ENCODE measurements around the gene FGFR1OP2.
"Not testable (repeated sequence)": the region's sequence is repeated elsewhere in the genome, so short reads cannot be mapped to it uniquely, and the experiment has no call there.

FGFR1OP2 gene

GRCh38 chr12:26937863-26938700 is at the start of gene FGFR1OP2, which contains the start of gene INTS13:
FGFR1OP2 (plus strand) TSS chr12:26938470; CDS start chr12:26954159, 15,689 bp downstream.
INTS13 (minus strand) TSS chr12:26937981; CDS start chr12:26936803, 1,178 bp downstream.
- DNase-seq = peak; percentile 99
- in situ Hi-C loops (cut with MboI; ENCODE audit: low pct_unique_long_range_greater_than_20kb, low sequenced_read_pairs) = no loop called here

GRCh38 chr12:26890784-26891183 is 47.5 kb upstream of the FGFR1OP2 start:
- in situ Hi-C loops (cut with MboI; ENCODE audit: low pct_unique_long_range_greater_than_20kb, low sequenced_read_pairs) = no loop called here
- DNase-seq = no peak

GRCh38 chr12:26891704-26892103 is 46.6 kb upstream of the FGFR1OP2 start:
- in situ Hi-C loops (cut with MboI; ENCODE audit: low pct_unique_long_range_greater_than_20kb, low sequenced_read_pairs) = no loop called here

DNA sequence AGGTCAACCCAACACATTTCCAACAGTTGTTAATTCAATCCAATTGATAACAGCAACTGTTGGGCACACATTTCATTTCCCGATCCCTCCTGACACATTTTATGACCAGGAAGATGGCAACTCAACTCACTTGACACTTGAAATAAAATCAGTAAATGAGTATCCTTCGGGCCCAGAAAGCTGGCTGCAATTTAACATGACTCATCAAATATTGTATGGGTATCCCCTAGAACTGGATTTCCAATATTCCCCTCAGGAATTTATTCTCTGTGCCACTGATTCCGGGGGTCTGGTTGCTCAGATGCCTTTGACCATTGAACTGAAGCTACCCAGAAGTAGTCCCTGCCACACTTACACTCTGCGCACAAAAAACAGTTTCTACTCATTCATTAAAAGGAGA is 42.6 kb upstream of the FGFR1OP2 start:
- in situ Hi-C loops (cut with MboI; ENCODE audit: low pct_unique_long_range_greater_than_20kb, low sequenced_read_pairs) = no loop called here
- no peak for DNase-seq

More at GRCh38 chr12:26891704-26892103, 46.6 kb upstream of the FGFR1OP2 start:
- no peak for DNase-seq

DNA sequence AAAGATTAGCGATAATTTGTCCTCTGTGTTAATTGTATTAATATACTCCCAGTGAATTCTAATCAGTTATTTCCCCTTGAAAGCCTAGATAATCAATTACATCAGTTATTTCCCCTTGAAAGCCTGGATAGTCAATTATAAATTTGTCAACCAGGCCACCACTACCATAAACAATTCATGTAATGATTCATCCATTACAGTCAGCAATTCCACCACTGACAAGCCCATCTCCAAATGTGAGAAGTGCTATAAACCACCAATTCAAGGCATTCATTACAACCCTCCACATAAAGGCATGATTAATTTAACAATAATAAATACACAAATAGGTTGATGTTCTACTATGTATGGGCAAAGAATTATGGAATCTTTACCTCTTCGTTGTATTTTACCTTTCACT is 41.4 kb upstream of the FGFR1OP2 start:
- DNase-seq = no peak

GRCh38 chr12:26903396-26903795 is 34.9 kb upstream of the FGFR1OP2 start:
- in situ Hi-C loops (cut with MboI; ENCODE audit: low pct_unique_long_range_greater_than_20kb, low sequenced_read_pairs); DNase-seq: not testable (repeated sequence)

More for the DNA sequence above, 41.4 kb upstream of the FGFR1OP2 start:
- in situ Hi-C loops (cut with MboI; ENCODE audit: low pct_unique_long_range_greater_than_20kb, low sequenced_read_pairs) = no loop called here

GRCh38 chr12:26906024-26906423 is 32.2 kb upstream of the FGFR1OP2 start:
- in situ Hi-C loops (cut with MboI; ENCODE audit: low pct_unique_long_range_greater_than_20kb, low sequenced_read_pairs) = no loop called here
- DNase-seq = no peak

DNA sequence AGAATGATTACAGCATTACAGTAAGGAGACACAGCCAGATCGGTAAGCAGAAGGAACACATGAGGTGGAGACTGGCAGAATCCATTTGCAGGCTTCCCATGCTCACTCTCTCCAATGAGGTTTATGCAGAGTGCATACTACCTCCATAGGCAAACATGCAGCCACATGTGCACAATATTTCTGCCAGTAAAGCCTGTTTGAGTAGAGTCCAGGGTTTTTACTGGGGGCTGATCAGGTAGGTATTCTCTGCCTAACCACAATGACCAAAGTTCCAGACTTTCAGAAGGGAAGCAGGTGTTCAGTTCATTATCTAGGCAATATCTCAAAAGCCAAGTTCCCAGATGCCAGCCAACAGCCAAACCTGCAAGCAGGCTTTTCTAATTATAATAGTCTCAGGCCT is 31.6 kb upstream of the FGFR1OP2 start:
- peak; percentile 69 for DNase-seq
- in situ Hi-C loops (cut with MboI; ENCODE audit: low pct_unique_long_range_greater_than_20kb, low sequenced_read_pairs) = no loop called here

- in situ Hi-C loops (cut with MboI; ENCODE audit: low pct_unique_long_range_greater_than_20kb, low sequenced_read_pairs) = no loop called here
- no peak for DNase-seq
Observed at GRCh38 chr12:26918321-26919215, 19.7 kb upstream of the FGFR1OP2 start.

DNA sequence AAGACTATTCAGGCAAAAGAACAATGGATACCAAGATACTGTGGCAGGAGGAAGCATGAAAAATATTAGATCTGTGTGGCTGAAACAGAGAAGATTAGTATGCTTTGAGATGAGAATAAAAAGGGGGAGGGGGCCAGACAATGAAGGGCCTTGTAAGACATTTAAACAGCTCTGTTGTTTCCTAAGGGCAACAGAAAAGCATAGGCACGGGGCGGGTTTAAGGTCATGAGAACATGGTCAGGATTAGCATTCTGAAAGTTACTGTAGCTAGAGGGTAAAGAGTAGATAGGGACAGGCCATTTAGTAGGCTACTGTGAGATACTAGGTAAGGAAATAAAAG is 19.1 kb upstream of the FGFR1OP2 start:
- in situ Hi-C loops (cut with MboI; ENCODE audit: low pct_unique_long_range_greater_than_20kb, low sequenced_read_pairs) = no loop called here
- DNase-seq = no peak

DNA sequence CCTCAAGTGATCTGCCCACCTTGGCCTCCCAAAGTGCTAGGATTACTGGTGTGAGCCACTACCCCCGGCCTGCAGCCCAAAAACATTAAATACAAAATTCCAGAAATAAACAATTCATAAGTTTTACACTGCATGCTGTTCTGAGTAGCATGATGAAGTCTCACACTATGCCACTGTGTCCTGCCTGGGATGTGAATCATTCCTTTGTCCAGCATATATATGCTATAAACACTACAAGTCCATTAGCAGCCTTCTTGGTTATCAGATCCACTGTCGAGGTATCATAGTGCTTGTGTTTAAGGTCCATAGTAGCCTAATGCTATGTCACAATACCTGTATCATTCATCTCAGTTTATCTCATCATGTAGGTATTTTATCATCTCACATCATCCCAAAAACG is 16.4 kb upstream of the FGFR1OP2 start:
- in situ Hi-C loops (cut with MboI; ENCODE audit: low pct_unique_long_range_greater_than_20kb, low sequenced_read_pairs) = no loop called here
- DNase-seq = no peak

DNA sequence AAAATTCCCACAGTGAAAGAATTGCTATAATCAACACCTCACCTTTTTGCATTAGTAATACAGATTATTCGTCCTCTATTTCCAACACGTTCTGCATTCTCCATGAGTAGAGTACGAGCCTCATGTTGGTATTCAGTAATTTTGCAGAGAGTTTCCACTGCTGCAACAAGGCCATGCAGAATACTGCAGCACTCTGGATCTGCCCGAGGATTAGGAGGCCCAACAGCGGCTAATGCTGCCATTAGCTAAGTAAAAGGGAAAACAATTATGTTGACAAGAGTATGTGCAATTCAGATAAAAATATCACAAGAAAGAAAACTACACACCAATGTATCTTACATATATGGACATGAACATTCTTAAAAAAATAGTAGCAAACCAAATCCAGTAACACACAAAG is 9.6 kb upstream of the FGFR1OP2 start:
- no peak for DNase-seq
- in situ Hi-C loops (cut with MboI; ENCODE audit: low pct_unique_long_range_greater_than_20kb, low sequenced_read_pairs) = no loop called here

DNA sequence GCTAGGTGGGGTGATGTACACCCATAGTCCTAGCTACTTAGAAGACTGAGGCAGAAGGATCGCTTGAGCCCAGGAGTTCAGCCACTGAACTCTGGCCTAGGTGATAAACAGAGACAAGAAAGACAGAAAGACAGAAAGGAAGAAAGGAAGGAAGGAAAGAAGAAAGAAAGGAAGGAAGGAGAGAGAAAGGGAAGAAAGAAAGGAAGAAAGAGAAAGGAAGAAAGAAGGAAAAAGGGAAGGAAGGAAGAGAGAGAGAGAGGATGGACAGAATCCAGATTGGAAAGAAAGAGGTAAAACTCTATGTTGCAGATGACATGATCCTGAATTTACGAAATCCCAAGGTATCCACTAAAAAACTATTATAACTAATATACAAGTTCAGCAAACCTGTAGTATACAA is 8.7 kb upstream of the FGFR1OP2 start:
- in situ Hi-C loops (cut with MboI; ENCODE audit: low pct_unique_long_range_greater_than_20kb, low sequenced_read_pairs) = no loop called here
- no peak for DNase-seq

DNA sequence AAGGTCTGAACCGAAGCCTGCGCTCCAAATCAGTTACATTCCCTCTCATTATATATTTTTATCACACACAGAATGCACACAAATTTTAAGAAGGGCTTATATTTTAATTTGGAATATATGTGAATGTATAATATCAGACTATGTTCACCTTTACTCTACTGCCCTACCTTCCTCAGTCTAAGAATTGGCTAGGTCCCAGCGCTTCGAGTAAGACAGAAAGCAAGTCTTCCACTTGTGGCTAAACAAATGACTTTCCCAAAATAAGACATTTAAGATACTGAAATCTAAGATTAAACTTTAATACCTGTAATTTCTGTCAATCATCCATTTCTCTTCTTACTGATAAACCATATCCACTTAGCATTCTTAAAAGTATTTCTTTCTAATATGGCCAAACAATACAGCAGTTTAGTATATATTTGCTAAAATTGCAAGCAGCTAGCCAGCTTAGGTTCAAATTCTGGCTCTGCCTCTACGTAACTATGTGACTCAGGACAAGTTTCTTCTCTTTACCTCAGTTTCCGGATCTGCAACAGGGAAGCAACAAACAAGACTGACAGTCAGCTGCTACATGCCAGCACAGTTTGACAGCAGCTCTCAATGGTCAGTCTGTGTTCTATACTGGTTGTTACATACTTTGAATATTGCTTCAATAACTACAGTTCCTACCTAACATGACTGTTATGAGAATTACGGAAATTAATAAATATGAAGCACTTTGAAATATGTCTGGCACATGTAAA is 2.5 kb upstream of the FGFR1OP2 start:
- no peak for DNase-seq
- in situ Hi-C loops (cut with MboI; ENCODE audit: low pct_unique_long_range_greater_than_20kb, low sequenced_read_pairs) = no loop called here

GRCh38 chr12:26936559-26937442 is 1.5 kb upstream of the FGFR1OP2 start:
- in situ Hi-C loops (cut with MboI; ENCODE audit: low pct_unique_long_range_greater_than_20kb, low sequenced_read_pairs) = no loop called here
- peak; percentile 58 for DNase-seq

GRCh38 chr12:26937443-26937862 is 817 bp upstream of the FGFR1OP2 start:
- no peak for DNase-seq
- in situ Hi-C loops (cut with MboI; ENCODE audit: low pct_unique_long_range_greater_than_20kb, low sequenced_read_pairs) = no loop called here

DNA sequence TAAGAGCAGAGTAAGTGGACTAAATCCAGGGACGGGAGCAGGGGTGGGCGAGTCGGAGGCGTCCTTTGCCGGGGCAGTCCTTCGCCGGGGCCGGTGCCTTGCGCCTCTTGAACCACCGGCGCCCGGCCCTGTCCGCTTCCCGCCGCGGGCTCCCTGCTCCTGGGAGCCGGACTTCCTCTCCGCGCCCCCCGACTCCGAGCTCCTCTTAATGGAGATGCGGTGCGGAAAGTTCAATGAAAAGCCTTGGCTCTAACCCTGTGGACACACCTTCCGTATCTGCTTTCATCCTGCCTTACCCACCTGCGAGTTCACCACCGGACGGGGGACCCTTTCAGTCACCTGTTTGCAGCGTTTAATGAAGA is 412 bp downstream of the FGFR1OP2 start:
- in situ Hi-C loops (cut with MboI; ENCODE audit: low pct_unique_long_range_greater_than_20kb, low sequenced_read_pairs) = no loop called here
- no peak for DNase-seq

- in situ Hi-C loops (cut with MboI; ENCODE audit: low pct_unique_long_range_greater_than_20kb, low sequenced_read_pairs) = no loop called here
- peak; percentile 58 for DNase-seq
Observed at GRCh38 chr12:26939192-26939832, 1.0 kb downstream of the FGFR1OP2 start.

Measured in KBM-7 (cell line).